GM21423 (cell line): ENCODE measurements around the gene TMEM259.
"Not testable (repeated sequence)": the region's sequence is repeated elsewhere in the genome, so short reads cannot be mapped to it uniquely, and the experiment has no call there.

Experiments used
- ATAC-seq: cut with Tn5 transposase; IDR thresholded peaks from one replicate; pipeline ENCODE4 v1.9.1; 2021; ENCODE audit warnings: mild to moderate bottlenecking, moderate library complexity; ENCODE audit not compliant: unreplicated experiment

Gene TMEM259

GRCh38 chr19:1040476-1041271 lies 19.8 kb upstream of the TMEM259 start:
- peak; percentile 37 for ATAC-seq

GRCh38 chr19:1039646-1040475 lies 18.9 kb upstream of the TMEM259 start, which contains the start of gene ABCA7:
Gene ABCA7 (plus strand): TSS chr19:1040107. CDS start chr19:1041362, 1,255 bp downstream.
- ATAC-seq = peak; percentile 71

- ATAC-seq = no peak
Observed at GRCh38 chr19:1038978-1039645, 18.2 kb upstream of the TMEM259 start.

GRCh38 chr19:1037621-1038064 lies 16.7 kb upstream of the TMEM259 start:
- no peak for ATAC-seq

GRCh38 chr19:1035998-1036621 lies 15.2 kb upstream of the TMEM259 start:
- ATAC-seq = no peak

- ATAC-seq = no peak
Observed at GRCh38 chr19:1032264-1032867, 11.4 kb upstream of the TMEM259 start.

GRCh38 chr19:1028062-1028926 lies 7.4 kb upstream of the TMEM259 start:
- ATAC-seq = no peak

- no peak for ATAC-seq
Observed at GRCh38 chr19:1027650-1028061, 6.7 kb upstream of the TMEM259 start.

- ATAC-seq = peak; percentile 15
Observed at GRCh38 chr19:1026783-1027649, 6.1 kb upstream of the TMEM259 start.

- ATAC-seq = peak; percentile 41
Observed at GRCh38 chr19:1025960-1026782, 5.2 kb upstream of the TMEM259 start, which contains the start of gene CNN2. Gene CNN2 (plus strand): TSS chr19:1026608. CDS start chr19:1026662, 54 bp downstream.

- ATAC-seq = not testable (repeated sequence)
Observed at GRCh38 chr19:1025080-1025479, 4.2 kb upstream of the TMEM259 start.

GRCh38 chr19:1023883-1024188 lies 2.9 kb upstream of the TMEM259 start:
- ATAC-seq = not testable (repeated sequence)

GRCh38 chr19:1019980-1020867 lies 699 bp downstream of the TMEM259 start:
- no peak for ATAC-seq

- no peak for ATAC-seq
Observed at GRCh38 chr19:1019616-1019961, 1.3 kb downstream of the TMEM259 start.

- no peak for ATAC-seq
Observed at GRCh38 chr19:1018932-1019615, 1.8 kb downstream of the TMEM259 start.

GRCh38 chr19:1018393-1018792 lies 2.5 kb downstream of the TMEM259 start:
- ATAC-seq = no peak
